IPS-NIHi11 (cell line): Measurements from ENCODE around the gene WRAP53.

Experiments used
- DNase-seq: peaks from one replicate; pipeline ENCODE4 v3.0.0; 2012; ENCODE audit warnings: mixed read lengths, low spot score

WRAP53 gene

DNA sequence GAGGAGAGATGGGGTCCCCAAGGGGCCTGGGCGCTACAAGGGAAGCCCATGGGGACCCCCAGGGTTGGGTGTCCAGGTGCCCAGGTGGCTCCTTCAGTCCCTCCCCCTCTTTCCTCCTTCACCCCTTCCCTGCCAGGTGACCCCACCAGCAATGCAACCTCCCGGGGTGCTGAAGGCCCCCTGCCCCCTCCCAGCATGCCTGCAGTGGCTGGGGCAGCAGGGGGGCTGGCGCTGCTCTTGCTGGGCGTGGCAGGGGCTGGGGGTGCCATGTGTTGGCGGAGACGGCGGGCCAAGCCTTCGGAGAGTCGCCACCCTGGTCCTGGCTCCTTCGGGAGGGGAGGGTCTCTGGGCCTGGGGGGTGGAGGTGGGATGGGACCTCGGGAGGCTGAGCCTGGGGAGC, 20.8 kb downstream of the WRAP53 start:
- no peak for DNase-seq

DNA sequence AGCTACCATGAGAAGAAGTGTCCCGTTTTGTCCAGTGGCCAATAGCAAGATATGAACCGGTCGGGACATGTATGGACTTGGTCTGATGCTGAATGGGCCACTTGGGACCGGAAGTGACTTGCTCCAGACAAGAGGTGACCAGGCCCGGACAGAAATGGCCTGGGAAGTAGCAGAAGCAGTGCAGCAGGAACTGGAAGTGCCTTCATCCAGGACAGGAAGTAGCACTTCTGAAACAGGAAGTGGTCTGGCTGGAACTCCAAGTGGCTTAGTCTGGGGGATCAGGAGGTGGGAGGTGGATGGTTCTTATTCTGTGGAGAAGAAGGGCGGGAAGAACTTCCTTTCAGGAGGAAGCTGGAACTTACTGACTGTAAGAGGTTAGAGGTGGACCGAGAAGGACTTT, 22.0 kb downstream of the WRAP53 start:
- DNase-seq: no peak

DNA sequence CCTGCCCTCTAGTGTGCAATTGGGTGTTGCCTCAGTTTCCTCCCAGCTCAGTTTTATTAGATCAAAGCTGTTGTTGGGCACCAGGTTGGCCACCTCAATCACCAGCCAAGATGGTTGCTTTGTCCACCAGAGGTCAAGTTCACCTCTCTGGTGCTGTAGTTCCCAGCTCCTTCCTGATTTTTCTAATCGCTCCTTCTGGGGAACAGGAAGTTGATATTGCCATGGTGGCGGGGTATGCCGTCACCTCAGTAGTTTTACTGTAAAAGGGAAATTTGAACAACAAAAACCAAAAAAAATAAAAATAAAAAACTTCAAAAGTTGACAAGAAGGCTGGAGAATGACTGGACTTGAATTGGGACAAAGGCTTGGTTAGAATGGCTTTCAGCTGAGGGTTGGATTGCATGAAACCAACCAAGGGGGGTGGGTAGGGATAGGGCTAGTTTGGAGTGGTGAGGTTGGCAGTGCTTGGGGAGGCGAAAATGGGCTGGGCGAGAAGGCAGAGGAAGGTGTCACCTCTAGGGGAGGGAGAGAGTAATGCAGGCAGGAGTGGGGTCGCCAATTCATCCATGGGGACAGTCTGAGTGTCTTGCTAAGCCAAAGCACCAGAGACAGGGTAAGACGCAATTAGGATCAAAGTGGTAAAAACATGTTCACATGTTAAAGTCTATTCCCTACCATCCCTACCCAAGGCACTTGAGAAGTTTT, 22.9 kb downstream of the WRAP53 start:
- peak; percentile 44 for DNase-seq

DNA sequence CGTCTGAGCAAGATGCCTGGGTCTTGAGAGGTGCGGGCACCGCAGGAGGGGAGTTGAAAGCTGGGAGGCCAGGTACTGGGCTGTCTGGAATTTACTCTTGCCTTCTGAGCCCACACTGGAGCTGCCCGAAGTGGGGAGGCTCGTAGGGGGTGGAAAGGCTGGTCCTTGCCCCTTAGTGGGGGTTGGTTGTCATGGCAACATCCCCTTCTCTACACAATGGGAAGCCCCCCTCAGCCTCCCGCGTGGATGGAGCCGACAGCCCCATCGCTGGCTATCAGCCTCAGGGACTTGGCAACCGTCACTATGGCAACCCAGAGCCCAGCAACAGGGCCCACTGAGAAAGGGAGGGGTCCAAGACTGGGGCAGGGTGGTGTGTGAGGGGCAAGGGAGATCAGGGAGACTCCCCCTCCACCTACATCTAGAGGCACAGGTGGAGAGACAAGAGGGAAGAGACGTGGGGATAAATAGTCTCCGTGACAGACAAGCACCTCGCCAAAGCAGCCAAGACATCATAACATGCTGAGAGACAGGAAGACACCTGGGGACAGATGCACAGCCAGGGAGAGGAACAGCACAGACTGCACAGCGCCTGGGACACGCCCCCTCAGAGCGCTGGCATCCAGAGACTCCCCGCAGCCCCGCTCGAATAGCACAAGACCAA, 24.0 kb downstream of the WRAP53 start:
- DNase-seq: peak; percentile 46

GRCh38 chr17:7713782-7714181, 25.5 kb downstream of the WRAP53 start:
- DNase-seq: no peak

GRCh38 chr17:7714721-7715594, 26.7 kb downstream of the WRAP53 start:
- no peak for DNase-seq

- no peak for DNase-seq
These were observed 27.9 kb downstream of the WRAP53 start for GRCh38 chr17:7715936-7716886.

GRCh38 chr17:7716901-7717755, 28.9 kb downstream of the WRAP53 start, which contains the start of gene DNAH2:
TSS of gene DNAH2 (plus strand) at chr17:7717744. CDS start at chr17:7719735, 1,991 bp downstream.
- DNase-seq: peak; percentile 96

DNA sequence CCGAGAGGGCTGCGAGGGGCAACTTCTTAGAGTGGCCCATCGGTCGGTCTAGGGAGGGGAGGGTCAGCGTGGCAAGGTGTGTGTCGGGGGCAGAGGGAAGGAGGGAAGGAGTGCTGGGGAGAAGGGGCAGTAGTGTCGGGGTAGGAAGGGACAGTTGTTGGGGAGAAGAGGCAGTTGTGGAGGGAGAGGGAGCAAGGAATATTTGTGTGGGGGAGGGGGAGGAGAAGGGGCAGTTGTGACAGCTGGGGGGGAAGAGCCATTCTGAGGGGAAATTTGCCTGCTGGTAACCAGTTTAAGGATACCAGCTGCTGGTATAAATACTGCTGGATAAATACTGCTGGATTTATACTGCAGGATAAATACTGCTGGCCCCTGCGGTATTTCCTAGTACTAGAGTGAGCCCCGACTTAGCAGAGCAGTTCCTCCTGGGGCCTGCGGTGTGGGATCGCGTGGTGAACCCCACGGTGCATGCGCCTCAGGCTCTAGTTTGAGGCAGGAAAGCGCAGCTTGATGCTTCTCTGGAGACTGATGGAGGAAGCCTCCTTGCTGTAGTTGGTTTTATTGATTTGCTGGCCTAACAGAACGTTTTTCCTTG, 29.6 kb downstream of the WRAP53 start:
- DNase-seq: no peak

GRCh38 chr17:7719661-7720060, 31.4 kb downstream of the WRAP53 start:
- DNase-seq: no peak

GRCh38 chr17:7720125-7720524, 31.8 kb downstream of the WRAP53 start:
- DNase-seq: no peak

GRCh38 chr17:7721612-7722011, 33.3 kb downstream of the WRAP53 start:
- DNase-seq: no peak

- no peak for DNase-seq
These were observed 39.6 kb downstream of the WRAP53 start for GRCh38 chr17:7727886-7728285.

DNA sequence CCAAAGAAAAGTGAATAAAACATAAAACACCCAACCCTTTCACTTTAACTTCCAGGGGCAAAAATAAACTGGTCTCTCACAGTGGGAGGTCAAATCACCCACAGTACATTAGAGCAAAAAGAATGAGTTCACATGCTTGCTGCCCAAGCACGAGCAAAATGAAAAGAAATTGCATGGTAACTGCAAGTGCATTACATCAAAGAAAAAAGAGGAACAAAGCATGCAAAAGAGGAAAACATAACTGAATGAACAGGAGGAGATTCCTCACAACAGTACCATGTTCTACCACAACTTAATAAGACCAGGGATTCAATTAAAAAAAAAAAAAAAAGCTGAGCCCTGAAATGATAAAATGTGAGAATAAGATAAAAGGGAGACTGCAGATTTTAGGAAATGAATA, 41.5 kb downstream of the WRAP53 start:
- no peak for DNase-seq

DNA sequence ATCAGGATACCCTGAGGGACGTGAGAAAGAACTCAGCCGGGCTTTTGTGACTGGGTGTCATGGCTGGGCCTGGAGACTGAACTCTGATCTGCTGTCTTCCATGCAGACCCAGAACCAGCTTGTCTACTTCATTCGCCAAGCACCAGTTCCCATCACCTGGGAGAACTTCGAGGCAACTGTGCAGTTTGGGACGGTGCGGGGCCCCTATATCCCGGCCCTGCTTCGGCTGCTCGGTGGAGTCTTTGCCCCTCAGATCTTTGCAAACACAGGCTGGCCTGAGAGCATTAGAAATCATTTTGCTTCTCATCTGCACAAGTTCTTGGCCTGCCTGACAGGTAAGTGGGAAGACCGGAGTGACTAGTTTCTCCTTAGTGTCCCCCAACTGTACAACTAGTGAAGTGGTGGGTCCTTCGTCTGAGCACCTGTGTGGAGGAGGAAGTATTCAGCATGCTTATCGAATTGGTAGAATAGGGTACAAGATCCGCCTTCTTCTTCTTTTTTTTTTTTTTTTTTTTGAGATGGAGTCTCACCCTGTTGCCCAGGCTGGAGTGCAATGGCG, 44.8 kb downstream of the WRAP53 start:
- no peak for DNase-seq

DNA sequence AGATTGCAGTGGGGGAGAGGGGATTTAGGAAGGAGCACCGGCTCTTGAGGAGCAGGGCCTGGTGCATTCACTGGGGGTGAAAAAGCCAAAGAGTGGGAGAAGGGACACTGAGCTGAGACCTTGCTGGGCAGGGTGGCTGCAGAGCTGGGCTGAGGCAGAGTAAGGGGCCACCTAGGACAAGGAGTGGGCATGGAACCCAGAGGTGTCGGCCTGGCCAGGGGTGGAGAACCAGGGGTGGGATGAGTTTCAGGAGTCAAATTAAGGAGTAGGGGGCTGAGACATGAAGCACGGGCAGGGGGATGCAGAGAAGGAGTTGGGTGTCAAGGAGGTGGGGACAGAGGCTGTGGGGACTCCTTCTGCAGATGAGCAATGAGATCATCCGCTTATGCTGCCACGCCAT, 49.3 kb downstream of the WRAP53 start:
- DNase-seq: no peak

DNA sequence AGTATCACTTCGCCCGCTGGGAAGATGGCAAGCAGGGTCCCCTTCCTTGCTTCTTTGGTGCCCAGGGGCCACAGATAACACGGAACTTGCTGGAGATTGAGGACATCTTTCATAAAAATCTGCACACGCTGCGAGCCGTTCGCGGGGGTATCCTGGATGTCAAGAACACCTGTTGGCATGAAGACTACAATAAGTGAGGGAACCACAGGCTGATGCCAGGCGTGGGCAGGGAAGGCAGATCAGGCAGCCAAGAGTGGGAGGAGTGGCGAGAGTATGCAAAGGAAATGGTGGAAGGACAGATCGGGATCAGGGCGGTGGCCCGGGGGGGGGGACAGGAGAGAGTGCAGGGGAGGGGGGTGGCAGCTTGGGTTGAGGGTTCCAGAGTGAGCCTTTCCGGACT, 51.5 kb downstream of the WRAP53 start:
- DNase-seq: no peak

DNA sequence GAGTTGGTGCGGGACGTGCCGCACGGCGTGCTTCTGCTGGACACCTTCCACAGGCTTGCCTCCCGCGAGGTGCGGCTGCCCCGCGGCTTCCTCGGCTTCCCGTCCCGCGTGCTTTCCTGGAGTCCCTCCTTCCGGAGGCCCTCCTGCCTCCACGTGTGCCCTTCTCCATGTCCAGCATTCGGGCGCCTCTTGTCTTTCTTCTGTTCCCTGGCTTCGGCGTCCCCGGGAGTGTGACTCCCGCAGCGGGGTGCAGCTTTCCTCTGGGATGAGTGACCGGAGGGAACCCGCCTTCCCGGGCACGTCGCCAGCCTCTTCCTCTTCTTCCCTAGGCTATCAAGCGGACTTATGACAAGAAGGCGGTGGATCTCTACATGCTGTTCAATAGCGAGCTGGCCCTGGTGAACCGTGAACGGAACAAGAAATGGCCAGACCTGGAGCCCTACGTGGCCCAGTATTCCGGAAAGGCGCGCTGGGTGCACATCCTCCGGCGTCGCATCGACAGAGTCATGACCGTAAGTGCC, 52.3 kb downstream of the WRAP53 start:
- DNase-seq: no peak

- DNase-seq: no peak
These were observed 54.5 kb downstream of the WRAP53 start for GRCh38 chr17:7742729-7743128.

GRCh38 chr17:7744416-7744815, 56.1 kb downstream of the WRAP53 start:
- DNase-seq: no peak
